ENCODE measurements around the gene UBA6. TPM values are rescaled to one million over a fixed set of nuclear protein-coding genes. Genes with fewer than 3 reads are reported as not detected.

UBA6 gene
- total RNA-seq, 1 donor from 2014 or later: 141 TPM

DNA sequence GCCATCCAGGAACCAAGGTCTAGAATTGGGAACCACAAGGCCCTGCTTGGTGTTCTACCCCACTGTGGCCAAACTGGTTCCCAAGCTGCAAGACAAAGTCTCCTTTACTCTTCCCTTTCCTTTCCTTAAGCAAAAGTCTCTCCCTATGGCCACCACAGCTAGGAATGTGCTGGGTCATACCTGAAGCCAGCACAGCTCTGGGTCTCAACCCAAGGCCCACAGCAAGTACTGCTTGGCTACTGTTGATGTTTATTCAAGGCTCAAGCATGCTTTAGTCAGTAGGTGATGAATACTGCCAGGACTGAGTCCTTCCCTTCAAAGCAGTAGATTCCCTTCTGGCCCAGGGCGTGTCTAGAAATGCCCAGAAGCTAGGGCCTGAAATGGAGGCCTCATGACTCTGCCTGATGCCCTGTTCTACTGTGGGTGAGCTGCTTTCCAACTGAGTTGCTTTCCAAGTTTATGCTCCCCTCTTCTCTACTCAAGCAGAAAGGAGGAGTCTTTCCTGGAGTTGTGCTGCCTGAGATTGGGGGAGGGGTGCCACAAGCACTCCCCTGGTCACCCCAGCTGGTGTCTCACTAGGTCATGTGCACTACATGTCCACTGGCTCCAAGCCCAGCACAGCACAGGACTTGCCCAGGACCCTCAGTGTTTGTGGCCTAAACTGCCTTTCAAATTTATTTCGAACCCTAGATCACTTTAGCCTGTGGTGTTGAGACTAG lies 97.5 kb downstream of the UBA6 start:
- Histone ChIP-seq H3K79me2 (ENCODE audit: insufficient read depth, low read length) (no peaks in the 10 kb centered on the region), H2AFZ (ENCODE audit: low read depth, low read length) (no peak overlapping the region), H3K36me3 (ENCODE audit: insufficient read depth, low read length) (no peaks in the 10 kb centered on the region), H3K9ac (ENCODE audit: low read length) (no peak overlapping the region), H3K4me2 (ENCODE audit: low read length) (no peak overlapping the region), H4K20me1 (ENCODE audit: insufficient read depth, low read length) (no peaks in the 10 kb centered on the region), H3K27me3 (ENCODE audit: insufficient read depth, low read length) (no peaks in the 10 kb centered on the region), H3K4me3 (ENCODE audit: insufficient read depth, low read depth, low read length) (no peak overlapping the region), H3K4me1 (ENCODE audit: insufficient read depth, low read length) (no peaks in the 10 kb centered on the region), H3K27ac (ENCODE audit: low read depth, low read length) (no peak overlapping the region), H3K9me3 (ENCODE audit: insufficient read depth, low read depth, low read length) (no peaks in the 10 kb centered on the region)
- H3K9me3 Mint-ChIP-seq (ENCODE audit: unreplicated experiment): peaks cover 3% of the 10 kb centered on the region
- peaks cover 2% of the 10 kb centered on the region for H3K36me3 Mint-ChIP-seq (ENCODE audit: low read depth, unreplicated experiment)
- no peak for DNase-seq (ENCODE audit: low read depth)
- no peaks in the 10 kb centered on the region for H3K27me3 Mint-ChIP-seq (ENCODE audit: low read depth, unreplicated experiment)
- no peak for FAIRE-seq
- H3K4me3 Mint-ChIP-seq (ENCODE audit: unreplicated experiment): no peak overlapping the region
- H3K27ac Mint-ChIP-seq (ENCODE audit: unreplicated experiment): peak overlapping the region; percentile 14
- TF ChIP-seq, protein P1, sequence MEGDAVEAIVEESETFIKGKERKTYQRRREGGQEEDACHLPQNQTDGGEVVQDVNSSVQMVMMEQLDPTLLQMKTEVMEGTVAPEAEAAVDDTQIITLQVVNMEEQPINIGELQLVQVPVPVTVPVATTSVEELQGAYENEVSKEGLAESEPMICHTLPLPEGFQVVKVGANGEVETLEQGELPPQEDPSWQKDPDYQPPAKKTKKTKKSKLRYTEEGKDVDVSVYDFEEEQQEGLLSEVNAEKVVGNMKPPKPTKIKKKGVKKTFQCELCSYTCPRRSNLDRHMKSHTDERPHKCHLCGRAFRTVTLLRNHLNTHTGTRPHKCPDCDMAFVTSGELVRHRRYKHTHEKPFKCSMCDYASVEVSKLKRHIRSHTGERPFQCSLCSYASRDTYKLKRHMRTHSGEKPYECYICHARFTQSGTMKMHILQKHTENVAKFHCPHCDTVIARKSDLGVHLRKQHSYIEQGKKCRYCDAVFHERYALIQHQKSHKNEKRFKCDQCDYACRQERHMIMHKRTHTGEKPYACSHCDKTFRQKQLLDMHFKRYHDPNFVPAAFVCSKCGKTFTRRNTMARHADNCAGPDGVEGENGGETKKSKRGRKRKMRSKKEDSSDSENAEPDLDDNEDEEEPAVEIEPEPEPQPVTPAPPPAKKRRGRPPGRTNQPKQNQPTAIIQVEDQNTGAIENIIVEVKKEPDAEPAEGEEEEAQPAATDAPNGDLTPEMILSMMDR (IDR thresholded peaks at IDR 0.05; ENCODE audit: insufficient read depth, low read depth, low read length): no peak
- TF ChIP-seq EZH2 (IDR thresholded peaks at IDR 0.05; ENCODE audit: insufficient read depth, low read length): no peak
- H3K4me1 Mint-ChIP-seq (ENCODE audit: low read depth, unreplicated experiment): peaks cover 2% of the 10 kb centered on the region

DNA sequence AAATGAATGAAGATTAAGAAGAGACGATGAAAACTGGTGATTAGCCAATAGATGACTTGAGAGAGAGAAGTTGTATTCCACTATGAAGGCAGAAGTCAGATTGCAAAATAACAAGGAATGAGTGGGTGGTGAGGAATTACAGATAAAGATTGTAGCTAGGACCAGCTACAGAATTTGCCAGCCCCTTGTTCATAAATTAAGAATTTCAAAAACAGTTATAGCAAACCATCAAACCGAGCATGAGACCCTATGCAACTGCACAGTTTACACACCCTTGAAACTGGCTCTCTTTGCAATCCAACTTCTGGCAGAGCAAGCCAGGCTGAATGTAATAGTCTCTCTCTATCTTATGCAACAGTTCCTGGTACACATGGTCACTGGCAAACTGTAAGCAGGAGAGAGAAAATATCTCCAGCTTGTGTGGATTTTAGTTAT lies 107.2 kb downstream of the UBA6 start:
- Histone ChIP-seq H3K4me1 (ENCODE audit: insufficient read depth, low read length) (no peaks in the 10 kb centered on the region), H3K27me3 (ENCODE audit: insufficient read depth, low read length) (no peaks in the 10 kb centered on the region), H3K9ac (ENCODE audit: low read length) (no peak overlapping the region), H3K4me2 (ENCODE audit: low read length) (no peak overlapping the region), H4K20me1 (ENCODE audit: insufficient read depth, low read length) (no peaks in the 10 kb centered on the region), H3K36me3 (ENCODE audit: insufficient read depth, low read length) (no peaks in the 10 kb centered on the region), H3K79me2 (ENCODE audit: insufficient read depth, low read length) (no peaks in the 10 kb centered on the region), H3K4me3 (ENCODE audit: insufficient read depth, low read depth, low read length) (no peak overlapping the region), H2AFZ (ENCODE audit: low read depth, low read length) (no peak overlapping the region), H3K9me3 (ENCODE audit: insufficient read depth, low read depth, low read length) (no peaks in the 10 kb centered on the region), H3K27ac (ENCODE audit: low read depth, low read length) (no peak overlapping the region)
- Mint-ChIP-seq H3K27ac (ENCODE audit: unreplicated experiment) (no peak overlapping the region), H3K36me3 (ENCODE audit: low read depth, unreplicated experiment) (no peaks in the 10 kb centered on the region), H3K4me1 (ENCODE audit: low read depth, unreplicated experiment) (no peaks in the 10 kb centered on the region), H3K9me3 (ENCODE audit: unreplicated experiment) (no peaks in the 10 kb centered on the region), H3K27me3 (ENCODE audit: low read depth, unreplicated experiment) (no peaks in the 10 kb centered on the region), H3K4me3 (ENCODE audit: unreplicated experiment) (no peak overlapping the region)
- no peak for TF ChIP-seq EZH2 (IDR thresholded peaks at IDR 0.05; ENCODE audit: insufficient read depth, low read length)
- TF ChIP-seq, protein P1 (IDR thresholded peaks at IDR 0.05; ENCODE audit: insufficient read depth, low read depth, low read length): no peak
- FAIRE-seq (no peak), DNase-seq (ENCODE audit: low read depth) (peak; percentile 50)

DNA sequence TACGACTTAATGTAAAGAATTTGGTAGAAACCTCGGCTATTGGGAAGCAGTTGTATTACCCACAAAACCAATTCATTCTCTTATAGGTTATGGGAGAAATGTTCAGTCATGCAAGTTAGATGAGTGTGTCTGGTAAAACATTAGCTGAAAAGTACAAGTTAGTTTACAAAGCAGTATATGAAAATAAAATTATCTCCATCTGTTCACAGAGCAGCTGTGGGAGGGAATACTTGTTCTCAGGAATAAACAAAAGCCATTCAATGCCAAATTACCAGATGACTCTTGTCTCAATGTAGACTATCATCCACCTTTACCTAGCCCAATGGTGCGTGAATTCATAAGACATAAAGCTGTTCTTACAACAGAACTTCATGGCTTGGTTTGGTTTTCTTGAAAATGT lies 113.8 kb downstream of the UBA6 start:
- Histone ChIP-seq H3K36me3 (ENCODE audit: insufficient read depth, low read length) (no peaks in the 10 kb centered on the region), H4K20me1 (ENCODE audit: insufficient read depth, low read length) (no peaks in the 10 kb centered on the region), H3K4me3 (ENCODE audit: insufficient read depth, low read depth, low read length) (no peak overlapping the region), H3K27ac (ENCODE audit: low read depth, low read length) (no peak overlapping the region), H3K9me3 (ENCODE audit: insufficient read depth, low read depth, low read length) (no peaks in the 10 kb centered on the region), H3K9ac (ENCODE audit: low read length) (no peak overlapping the region), H3K79me2 (ENCODE audit: insufficient read depth, low read length) (no peaks in the 10 kb centered on the region), H3K27me3 (ENCODE audit: insufficient read depth, low read length) (no peaks in the 10 kb centered on the region), H3K4me2 (ENCODE audit: low read length) (no peak overlapping the region), H2AFZ (ENCODE audit: low read depth, low read length) (no peak overlapping the region), H3K4me1 (ENCODE audit: insufficient read depth, low read length) (no peaks in the 10 kb centered on the region)
- FAIRE-seq (no peak), DNase-seq (ENCODE audit: low read depth) (no peak)
- no peak overlapping the region for H3K4me3 Mint-ChIP-seq (ENCODE audit: unreplicated experiment)
- TF ChIP-seq, protein P1 (IDR thresholded peaks at IDR 0.05; ENCODE audit: insufficient read depth, low read depth, low read length): no peak
- TF ChIP-seq EZH2 (IDR thresholded peaks at IDR 0.05; ENCODE audit: insufficient read depth, low read length): no peak
- no peaks in the 10 kb centered on the region for H3K36me3 Mint-ChIP-seq (ENCODE audit: low read depth, unreplicated experiment)
- peaks cover 2% of the 10 kb centered on the region for H3K4me1 Mint-ChIP-seq (ENCODE audit: low read depth, unreplicated experiment)
- H3K27ac Mint-ChIP-seq (ENCODE audit: unreplicated experiment): no peak overlapping the region
- no peaks in the 10 kb centered on the region for H3K9me3 Mint-ChIP-seq (ENCODE audit: unreplicated experiment)
- no peaks in the 10 kb centered on the region for H3K27me3 Mint-ChIP-seq (ENCODE audit: low read depth, unreplicated experiment)

Data from astrocyte (in vitro differentiated cells and primary cell).